ENCODE data around the gene COL6A1. TPM values are rescaled to one million over a fixed set of nuclear protein-coding genes. Genes with fewer than 3 reads are reported as not detected.

Gene COL6A1
- total RNA-seq, 2 donors from 2014 or later = 0.69 to 2.0 TPM

GRCh38 chr21:45979141-45979631 lies 2.4 kb upstream of the COL6A1 start:
- H3K4me3 Mint-ChIP-seq = no peak overlapping the region
- H3K27me3 Mint-ChIP-seq = peaks cover 6% of the 10 kb centered on the region
- no peaks in the 10 kb centered on the region for H3K9me3 Mint-ChIP-seq
- no peak for ATAC-seq (replicated peaks)
- H3K36me3 Mint-ChIP-seq (ENCODE audit: low read depth) = no peaks in the 10 kb centered on the region
- no peak overlapping the region for H3K27ac Mint-ChIP-seq
- H3K4me1 Mint-ChIP-seq = no peaks in the 10 kb centered on the region

- ATAC-seq (replicated peaks) = no peak
- H3K4me3 Mint-ChIP-seq = no peak overlapping the region
- peaks cover 6% of the 10 kb centered on the region for H3K27me3 Mint-ChIP-seq
Measured at GRCh38 chr21:45979651-45980050, 1.9 kb upstream of the COL6A1 start.

GRCh38 chr21:45980271-45980670 lies 1.3 kb upstream of the COL6A1 start:
- Mint-ChIP-seq H3K9me3 (no peaks in the 10 kb centered on the region), H3K4me3 (no peak overlapping the region), H3K4me1 (peaks cover 10% of the 10 kb centered on the region), H3K27me3 (peaks cover 5% of the 10 kb centered on the region), H3K27ac (no peak overlapping the region), H3K36me3 (ENCODE audit: low read depth) (no peaks in the 10 kb centered on the region)
- no peak for ATAC-seq (replicated peaks)

More at GRCh38 chr21:45979651-45980050, 1.9 kb upstream of the COL6A1 start:
- Mint-ChIP-seq H3K36me3 (ENCODE audit: low read depth) (no peaks in the 10 kb centered on the region), H3K9me3 (no peaks in the 10 kb centered on the region), H3K27ac (no peak overlapping the region), H3K4me1 (peaks cover 3% of the 10 kb centered on the region)

DNA sequence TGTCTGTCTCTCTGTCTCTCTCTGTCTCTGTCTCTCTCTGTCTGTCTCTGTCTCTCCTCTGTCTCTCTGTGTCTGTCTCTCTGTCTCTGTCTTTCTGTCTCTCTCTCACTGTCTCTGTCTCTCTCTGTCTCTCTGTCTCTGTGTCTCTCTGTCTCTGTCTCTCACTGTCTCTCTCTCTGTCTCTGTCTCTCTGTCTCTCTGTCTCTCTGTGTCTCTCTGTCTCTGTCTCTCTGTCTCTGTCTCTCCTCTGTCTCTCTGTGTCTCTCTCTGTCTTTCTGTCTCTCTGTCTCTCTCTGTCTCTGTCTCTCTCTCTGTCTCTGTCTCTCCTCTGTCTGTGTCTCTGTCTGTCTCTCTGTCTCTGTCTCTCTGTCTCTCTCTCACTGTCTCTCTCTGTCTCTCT lies 873 bp upstream of the COL6A1 start:
- H3K4me3 Mint-ChIP-seq = no peak overlapping the region
- no peak overlapping the region for H3K27ac Mint-ChIP-seq
- H3K27me3 Mint-ChIP-seq = peaks cover under 1% of the 10 kb centered on the region
- H3K9me3 Mint-ChIP-seq = no peaks in the 10 kb centered on the region
- no peaks in the 10 kb centered on the region for H3K36me3 Mint-ChIP-seq (ENCODE audit: low read depth)
- H3K4me1 Mint-ChIP-seq = peaks cover 10% of the 10 kb centered on the region
- no peak for ATAC-seq (replicated peaks)

- no peaks in the 10 kb centered on the region for H3K9me3 Mint-ChIP-seq
- H3K27ac Mint-ChIP-seq = no peak overlapping the region
- H3K27me3 Mint-ChIP-seq = no peaks in the 10 kb centered on the region
- peaks cover 10% of the 10 kb centered on the region for H3K4me1 Mint-ChIP-seq
- peak; percentile 30 for ATAC-seq (replicated peaks)
- no peaks in the 10 kb centered on the region for H3K36me3 Mint-ChIP-seq (ENCODE audit: low read depth)
- peak overlapping the region; percentile 6 for H3K4me3 Mint-ChIP-seq
Measured at GRCh38 chr21:45982092-45982757, 655 bp downstream of the COL6A1 start.

DNA sequence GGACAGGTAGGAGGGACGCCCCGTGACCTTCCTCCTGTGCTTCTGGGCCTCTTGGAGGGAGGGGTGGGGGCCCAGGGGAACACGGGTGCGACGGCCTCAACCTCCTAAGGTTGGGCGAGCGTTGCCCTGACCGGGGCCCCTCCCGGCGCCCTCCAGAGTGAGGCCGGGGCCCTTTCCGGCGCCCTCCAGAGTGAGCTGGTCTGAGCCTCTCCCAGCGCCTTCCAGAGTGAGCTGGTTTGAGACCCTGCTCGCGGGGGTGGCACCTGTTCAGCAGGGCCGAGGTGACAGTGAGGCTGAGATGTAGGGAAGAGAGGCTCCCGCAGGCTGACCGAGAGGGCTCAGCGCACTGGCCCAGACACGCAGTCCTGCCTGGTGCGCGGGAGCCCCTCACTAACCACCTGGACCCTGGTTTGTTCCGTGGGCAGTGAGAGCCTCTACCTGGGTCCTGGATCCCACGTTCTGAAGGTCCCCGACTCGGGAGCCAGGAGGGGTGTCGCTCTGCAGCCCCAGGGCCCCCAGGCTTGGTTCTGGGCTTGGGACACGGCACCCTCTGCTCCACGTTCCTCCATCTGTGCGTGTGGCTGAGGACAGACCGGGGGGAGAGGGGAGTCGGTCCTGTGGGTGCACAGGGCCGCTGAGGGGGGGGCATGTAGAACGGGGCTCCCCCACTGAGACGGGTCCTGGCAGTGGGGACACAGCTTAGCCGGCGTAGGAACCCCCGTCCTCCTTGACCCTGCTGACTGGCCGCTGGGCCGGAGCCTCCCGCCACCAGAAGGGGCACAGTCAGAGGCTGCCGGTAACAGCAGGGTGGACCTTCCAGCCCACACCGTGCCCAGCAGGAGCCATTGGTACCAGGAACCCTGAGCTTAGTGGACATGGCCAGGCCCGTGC lies 1.4 kb downstream of the COL6A1 start:
- H3K4me1 Mint-ChIP-seq = peaks cover 10% of the 10 kb centered on the region
- no peaks in the 10 kb centered on the region for H3K36me3 Mint-ChIP-seq (ENCODE audit: low read depth)
- peak overlapping the region; percentile 6 for H3K4me3 Mint-ChIP-seq
- no peaks in the 10 kb centered on the region for H3K27me3 Mint-ChIP-seq
- H3K9me3 Mint-ChIP-seq = no peaks in the 10 kb centered on the region
- no peak overlapping the region for H3K27ac Mint-ChIP-seq
- no peak for ATAC-seq (replicated peaks)

GRCh38 chr21:45983649-45983965 lies 2.0 kb downstream of the COL6A1 start:
- ATAC-seq (replicated peaks) = no peak
- Mint-ChIP-seq H3K27me3 (no peaks in the 10 kb centered on the region), H3K36me3 (ENCODE audit: low read depth) (no peaks in the 10 kb centered on the region), H3K9me3 (no peaks in the 10 kb centered on the region), H3K4me1 (peaks cover 10% of the 10 kb centered on the region), H3K27ac (no peak overlapping the region), H3K4me3 (no peak overlapping the region)

DNA sequence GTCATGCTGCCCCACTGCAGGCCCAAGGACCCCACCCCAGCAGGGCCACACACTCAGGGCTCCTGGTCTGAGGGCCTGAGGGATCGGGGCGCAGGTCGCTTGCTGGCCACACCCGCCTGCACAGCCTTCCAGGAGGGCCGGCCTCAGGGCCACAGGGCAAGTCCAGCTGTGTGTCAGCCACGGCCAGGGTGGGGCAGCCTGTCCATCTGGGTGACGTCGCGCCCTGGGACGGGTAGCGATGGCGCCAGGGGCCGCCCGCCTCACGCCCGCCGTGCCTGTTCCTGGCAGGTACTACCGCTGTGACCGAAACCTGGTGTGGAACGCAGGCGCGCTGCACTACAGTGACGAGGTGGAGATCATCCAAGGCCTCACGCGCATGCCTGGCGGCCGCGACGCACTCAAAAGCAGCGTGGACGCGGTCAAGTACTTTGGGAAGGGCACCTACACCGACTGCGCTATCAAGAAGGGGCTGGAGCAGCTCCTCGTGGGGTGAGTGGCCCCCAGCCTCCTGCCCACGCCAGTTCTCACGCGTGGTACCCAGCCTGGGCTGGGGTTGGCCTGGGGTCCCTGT lies 2.5 kb downstream of the COL6A1 start:
- ATAC-seq (replicated peaks) = no peak
- Mint-ChIP-seq H3K27me3 (no peaks in the 10 kb centered on the region), H3K4me1 (peaks cover 10% of the 10 kb centered on the region), H3K27ac (peak overlapping the region; percentile 55), H3K9me3 (no peaks in the 10 kb centered on the region), H3K36me3 (ENCODE audit: low read depth) (no peaks in the 10 kb centered on the region), H3K4me3 (no peak overlapping the region)

DNA sequence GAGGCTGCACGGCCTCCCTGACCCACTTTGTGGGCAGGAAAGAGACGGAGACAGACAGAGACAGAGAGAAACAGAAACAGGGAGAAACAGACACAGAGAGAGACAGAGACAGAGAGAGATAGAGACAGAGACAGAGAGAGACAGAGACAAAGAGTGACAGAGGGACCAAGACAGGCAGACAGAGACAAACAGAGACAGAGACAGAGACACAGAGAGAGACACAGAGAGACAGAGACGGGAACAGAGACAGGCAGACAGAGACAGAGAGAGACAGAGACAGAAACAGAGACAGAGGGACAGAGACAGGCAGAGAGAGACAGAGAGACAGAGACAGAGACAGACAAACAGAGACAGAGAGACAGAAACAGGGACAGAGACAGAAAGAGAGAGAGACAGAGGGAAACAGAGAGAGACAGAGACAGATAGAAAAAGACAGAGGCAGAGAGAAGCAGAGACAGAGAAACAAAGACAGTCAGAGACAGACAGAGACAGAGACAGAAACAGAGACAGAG lies 3.1 kb downstream of the COL6A1 start:
- Mint-ChIP-seq H3K36me3 (ENCODE audit: low read depth) (no peaks in the 10 kb centered on the region), H3K9me3 (no peaks in the 10 kb centered on the region), H3K4me3 (no peak overlapping the region), H3K27me3 (no peaks in the 10 kb centered on the region), H3K4me1 (peaks cover 10% of the 10 kb centered on the region), H3K27ac (peak overlapping the region; percentile 55)
- no peak for ATAC-seq (replicated peaks)

- H3K4me3 Mint-ChIP-seq = no peak overlapping the region
- no peak for ATAC-seq (replicated peaks)
- peaks cover 10% of the 10 kb centered on the region for H3K4me1 Mint-ChIP-seq
Measured at GRCh38 chr21:45985471-45986315, 4.1 kb downstream of the COL6A1 start.

DNA sequence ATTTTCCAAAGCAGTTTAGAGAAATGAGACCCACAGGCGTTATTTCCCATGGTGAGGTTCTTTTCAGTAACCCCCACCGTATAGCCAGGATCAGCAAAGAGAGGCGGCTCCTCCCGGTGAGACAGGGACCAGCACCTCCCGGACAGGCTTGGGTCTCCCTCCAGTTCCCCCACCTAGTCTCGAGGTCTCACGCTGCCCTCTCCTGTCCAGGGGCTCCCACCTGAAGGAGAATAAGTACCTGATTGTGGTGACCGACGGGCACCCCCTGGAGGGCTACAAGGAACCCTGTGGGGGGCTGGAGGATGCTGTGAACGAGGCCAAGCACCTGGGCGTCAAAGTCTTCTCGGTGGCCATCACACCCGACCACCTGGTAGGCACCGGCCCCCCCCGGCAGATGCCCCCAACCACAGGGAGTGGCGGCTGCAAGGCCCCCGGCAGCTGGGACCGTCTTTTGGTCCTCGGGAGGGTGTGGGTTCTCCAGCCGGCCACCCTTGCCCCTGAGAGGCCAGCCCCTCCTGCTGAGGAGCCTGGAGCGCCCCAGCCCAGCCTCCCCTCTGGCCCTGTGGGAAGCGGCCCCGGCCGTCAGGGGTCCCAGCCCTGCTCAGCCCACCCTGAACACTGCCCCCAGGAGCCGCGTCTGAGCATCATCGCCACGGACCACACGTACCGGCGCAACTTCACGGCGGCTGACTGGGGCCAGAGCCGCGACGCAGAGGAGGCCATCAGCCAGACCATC lies 4.9 kb downstream of the COL6A1 start:
- no peaks in the 10 kb centered on the region for H3K36me3 Mint-ChIP-seq (ENCODE audit: low read depth)
- no peak overlapping the region for H3K4me3 Mint-ChIP-seq
- no peak overlapping the region for H3K27ac Mint-ChIP-seq
- H3K27me3 Mint-ChIP-seq = no peaks in the 10 kb centered on the region
- peaks cover 10% of the 10 kb centered on the region for H3K4me1 Mint-ChIP-seq
- H3K9me3 Mint-ChIP-seq = no peaks in the 10 kb centered on the region
- no peak for ATAC-seq (replicated peaks)

More at GRCh38 chr21:45985471-45986315, 4.1 kb downstream of the COL6A1 start:
- no peaks in the 10 kb centered on the region for H3K9me3 Mint-ChIP-seq
- no peaks in the 10 kb centered on the region for H3K27me3 Mint-ChIP-seq
- peak overlapping the region; percentile 55 for H3K27ac Mint-ChIP-seq
- H3K36me3 Mint-ChIP-seq (ENCODE audit: low read depth) = no peaks in the 10 kb centered on the region

DNA sequence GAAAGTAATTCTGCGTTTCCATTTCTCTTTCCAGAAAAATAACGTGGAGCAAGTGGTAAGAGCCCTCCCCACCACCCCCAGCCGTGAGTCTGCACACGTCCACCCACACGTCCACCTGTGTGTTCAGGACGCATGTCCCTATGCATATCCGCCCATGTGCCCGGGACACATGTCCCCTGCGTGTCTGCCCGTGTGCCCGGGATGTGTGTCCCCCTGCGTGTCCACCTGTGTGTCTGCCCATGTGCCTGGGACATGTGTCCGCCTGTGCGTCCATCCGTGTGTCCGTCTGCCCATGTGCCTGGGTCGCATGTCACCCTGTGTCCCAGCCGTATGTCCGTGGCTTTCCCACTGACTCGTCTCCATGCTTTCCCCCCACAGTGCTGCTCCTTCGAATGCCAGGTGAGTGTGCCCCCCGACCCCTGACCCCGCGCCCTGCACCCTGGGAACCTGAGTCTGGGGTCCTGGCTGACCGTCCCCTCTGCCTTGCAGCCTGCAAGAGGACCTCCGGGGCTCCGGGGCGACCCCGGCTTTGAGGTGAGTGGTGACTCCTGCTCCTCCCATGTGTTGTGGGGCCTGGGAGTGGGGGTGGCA lies 5.6 kb downstream of the COL6A1 start:
- no peak overlapping the region for H3K27ac Mint-ChIP-seq
- H3K9me3 Mint-ChIP-seq = no peaks in the 10 kb centered on the region
- no peaks in the 10 kb centered on the region for H3K27me3 Mint-ChIP-seq
- no peaks in the 10 kb centered on the region for H3K36me3 Mint-ChIP-seq (ENCODE audit: low read depth)
- ATAC-seq (replicated peaks) = no peak
- H3K4me3 Mint-ChIP-seq = no peak overlapping the region
- peaks cover 10% of the 10 kb centered on the region for H3K4me1 Mint-ChIP-seq
